ENCODE measurements around the gene AASDH. TPM values are rescaled to one million over a fixed set of nuclear protein-coding genes. Genes with fewer than 3 reads are reported as not detected.

The AASDH gene
- total RNA-seq, 1 experiment from 2014 or later: 5.4 TPM

GRCh38 chr4:56314207-56314915 lies 72.9 kb downstream of the AASDH start:
- CTCF ChIA-PET: no interaction called here
- Histone ChIP-seq H3K4me3 (ENCODE audit: low read depth in 2 of 2, low read length in 2 of 2) (no peak overlapping the region), H3K4me1 (ENCODE audit: control insufficient read depth, insufficient read depth, low read length) (no peaks in the 10 kb centered on the region), H3K36me3 (ENCODE audit: control insufficient read depth, insufficient read depth, low read length) (no peaks in the 10 kb centered on the region), H3K27ac (ENCODE audit: low read length) (no peak overlapping the region), H3K9me3 (ENCODE audit: control insufficient read depth, insufficient read depth, low read depth, low read length) (no peaks in the 10 kb centered on the region), H3K27me3 (ENCODE audit: control insufficient read depth, insufficient read depth, low read length) (no peaks in the 10 kb centered on the region)
- in situ Hi-C loops (cut with HindIII; ENCODE audit: low pct_unique_long_range_greater_than_20kb, low sequenced_read_pairs) (no loop called here), intact Hi-C loops (cut with micrococcal nuclease; ENCODE audit: unreplicated experiment) (no loop called here)
- BruUV-seq (replicated peaks): no TSS peak
- ATAC-seq (no peak), DNase-seq (ENCODE audit: low read depth, low spot score) (no peak)
- TF ChIP-seq CTCF (IDR thresholded peaks at IDR 0.05) (no peak), SIN3A (IDR thresholded peaks at IDR 0.05; ENCODE audit: borderline replicate concordance, insufficient read depth, low read depth, low read length) (no peak), REST (IDR thresholded peaks at IDR 0.05; ENCODE audit: insufficient read depth in 1 of 2, low read depth in 2 of 2, low read length in 1 of 2) (no peak), TCF7L2 (IDR thresholded peaks at IDR 0.05; ENCODE audit: low read depth, low read length) (no peak), POLR2AphosphoS5 (IDR thresholded peaks at IDR 0.05; ENCODE audit: low read depth, low read length) (no peak)
- POLR2A ChIA-PET: no interaction called here

GRCh38 chr4:56313132-56313531 lies 74.2 kb downstream of the AASDH start:
- intact Hi-C loops (cut with micrococcal nuclease; ENCODE audit: unreplicated experiment): no loop called here
- Histone ChIP-seq H3K9me3 (ENCODE audit: control insufficient read depth, insufficient read depth, low read depth, low read length) (no peaks in the 10 kb centered on the region), H3K4me1 (ENCODE audit: control insufficient read depth, insufficient read depth, low read length) (no peaks in the 10 kb centered on the region), H3K27me3 (ENCODE audit: control insufficient read depth, insufficient read depth, low read length) (no peaks in the 10 kb centered on the region), H3K36me3 (ENCODE audit: control insufficient read depth, insufficient read depth, low read length) (no peaks in the 10 kb centered on the region), H3K4me3 (ENCODE audit: low read depth in 2 of 2, low read length in 2 of 2) (no peak overlapping the region), H3K27ac (ENCODE audit: low read length) (no peak overlapping the region)
- DNase-seq (ENCODE audit: low read depth, low spot score) (no peak), ATAC-seq (no peak)
- POLR2A ChIA-PET: no interaction called here
- TF ChIP-seq TCF7L2 (IDR thresholded peaks at IDR 0.05; ENCODE audit: low read depth, low read length) (no peak), REST (IDR thresholded peaks at IDR 0.05; ENCODE audit: insufficient read depth in 1 of 2, low read depth in 2 of 2, low read length in 1 of 2) (no peak), CTCF (IDR thresholded peaks at IDR 0.05) (no peak), SIN3A (IDR thresholded peaks at IDR 0.05; ENCODE audit: borderline replicate concordance, insufficient read depth, low read depth, low read length) (no peak), POLR2AphosphoS5 (IDR thresholded peaks at IDR 0.05; ENCODE audit: low read depth, low read length) (no peak)
- in situ Hi-C loops (cut with HindIII; ENCODE audit: low pct_unique_long_range_greater_than_20kb, low sequenced_read_pairs): no loop called here
- BruUV-seq (replicated peaks): no TSS peak
- CTCF ChIA-PET: no interaction called here

All from Panc1 (cell line).